Liver (tissue), 9 donors: ENCODE results near the gene GSK3A. TPM values are rescaled to one million over a fixed set of nuclear protein-coding genes. Genes with fewer than 3 reads are reported as not detected.
"Not testable (repeated sequence)": the region's sequence is repeated elsewhere in the genome, so short reads cannot be mapped to it uniquely, and the experiment has no call there.

Source experiments
- DNase-seq: peaks from one replicate; pipeline ENCODE4 v3.0.0-alpha.2; 2017; ENCODE audit warnings: low spot score
- H3K27ac ChIP-seq, 2 donors: one replicate each; pipeline ENCODE4 v1.7.0; 2013; ENCODE audit warnings: inconsistent platforms in 2 of 2, low read length in 2 of 2, control low read depth in 1 of 2, low read depth in 1 of 2, mild to moderate bottlenecking in 1 of 2
- H3K27me3 ChIP-seq, 4 donors: one replicate each; pipeline versions ENCODE4 v1.6.1 to v1.7.0; 2013; ENCODE audit warnings: low read length in 3 of 4, inconsistent platforms in 1 of 4, mild to moderate bottlenecking in 1 of 4, moderate library complexity in 1 of 4; ENCODE audit not compliant: control insufficient read depth in 4 of 4, insufficient read depth in 4 of 4
- H3K36me3 ChIP-seq, 4 donors: one replicate each; pipeline versions ENCODE4 v1.6.1 to v1.7.0; 2013; ENCODE audit warnings: low read length in 3 of 4, mild to moderate bottlenecking in 3 of 4, low read depth in 1 of 4, moderate library complexity in 1 of 4; ENCODE audit not compliant: control insufficient read depth in 4 of 4, insufficient read depth in 3 of 4
- H3K4me1 ChIP-seq, 4 donors: one replicate each; pipeline versions ENCODE4 v1.6.1 to v1.7.0; 2013; ENCODE audit warnings: low read length in 3 of 4, mild to moderate bottlenecking in 3 of 4, moderate library complexity in 1 of 4; ENCODE audit not compliant: control insufficient read depth in 4 of 4, insufficient read depth in 4 of 4
- H3K4me3 ChIP-seq, 3 donors: one replicate each; pipeline versions ENCODE4 v1.6.1 to v1.7.0; 2013; ENCODE audit warnings: low read length in 3 of 3, control low read depth in 1 of 3, low read depth in 1 of 3, mild to moderate bottlenecking in 1 of 3
- H3K9ac ChIP-seq, 2 donors: one replicate each; pipeline ENCODE4 v1.7.0; 2013; ENCODE audit warnings: low read length in 2 of 2, mild to moderate bottlenecking in 2 of 2, moderate library complexity in 2 of 2, control low read depth in 1 of 2, low read depth in 1 of 2
- H3K9me3 ChIP-seq, 4 donors: one replicate each; pipeline versions ENCODE4 v1.6.1 to v1.7.0; 2013; ENCODE audit warnings: low read length in 3 of 4; ENCODE audit not compliant: control insufficient read depth in 4 of 4
- FOXA2 ChIP-seq: IDR thresholded peaks from 2 replicates; pipeline ENCODE4 v1.6.1; 2016; ENCODE audit warnings: antibody characterized with exemption
- GABPA ChIP-seq, 2 donors: IDR thresholded peaks in 1 of 2; conservative IDR thresholded peaks in 1 of 2; 2 replicates each; pipeline ENCODE4 v1.6.1; 2016; ENCODE audit warnings: antibody characterized with exemption in 2 of 2, mild to moderate bottlenecking in 1 of 2, moderate library complexity in 1 of 2
- HNF4G ChIP-seq: IDR thresholded peaks from 2 replicates; pipeline ENCODE4 v1.6.1; 2016; ENCODE audit warnings: antibody characterized with exemption
- NR2F2 ChIP-seq: IDR thresholded peaks from 2 replicates; pipeline ENCODE4 v1.6.1; 2016; ENCODE audit warnings: antibody characterized with exemption
- RAD21 ChIP-seq, 2 donors: IDR thresholded peaks; 2 replicates each; pipeline ENCODE4 v1.6.1; 2016; ENCODE audit warnings: antibody characterized with exemption in 2 of 2, mild to moderate bottlenecking in 2 of 2
- WGBS: extraction: QIAGEN DNeasy Blood & Tissue Kit; methylation state at CpG from one replicate; pipeline ENCODE4 v1.1.7; 2013; 5-methylcytosine and 5-hydroxymethylcytosine counted together
- polyA plus RNA-seq, 2 donors: library from polyadenylated mRNA; stranded (reverse) in 1 of 2; unstranded in 1 of 2; fragments of 200-250 nt in 1 of 2; fragments of >200 nt in 1 of 2; fragmentation: Nextera tagmentation in 1 of 2; extraction: Ambion mirVana in 1 of 2; gene quantifications; one replicate each; pipeline versions ENCODE4 v1.2.1 to v1.2.3, GENCODE V29; 2013 to 2015
- total RNA-seq, 2 donors: library from RNA; depleted of rRNA; stranded (reverse); fragments of >200 nt; gene quantifications; one replicate each; pipeline ENCODE4 v1.2.3, GENCODE V29; 2014
- TF ChIP-seq, protein P1 (sequence below): IDR thresholded peaks from 2 replicates; pipeline ENCODE4 v1.6.1; 2016; ENCODE audit warnings: antibody characterized with exemption, mild to moderate bottlenecking
- TF ChIP-seq, protein P2 (sequence below): fragments of 150-350 bp; IDR thresholded peaks from 2 replicates; pipeline ENCODE4 v1.5.1; 2017; ENCODE audit warnings: improper control_type of control experiment, low read depth, low read length; ENCODE audit not compliant: missing input control
- TF ChIP-seq, protein P3 (sequence below): IDR thresholded peaks from 2 replicates; pipeline ENCODE4 v1.6.1; 2016; ENCODE audit warnings: antibody characterized with exemption
- donor health status: healthy.
- donor health status: healthy.
- donor health status: healthy.
- donor health status: healthy.
- donor health status: healthy.

Gene GSK3A
- total and polyA plus RNA-seq, 4 donors, result 5.9 to 23.1 (median 13.0) TPM

DNA sequence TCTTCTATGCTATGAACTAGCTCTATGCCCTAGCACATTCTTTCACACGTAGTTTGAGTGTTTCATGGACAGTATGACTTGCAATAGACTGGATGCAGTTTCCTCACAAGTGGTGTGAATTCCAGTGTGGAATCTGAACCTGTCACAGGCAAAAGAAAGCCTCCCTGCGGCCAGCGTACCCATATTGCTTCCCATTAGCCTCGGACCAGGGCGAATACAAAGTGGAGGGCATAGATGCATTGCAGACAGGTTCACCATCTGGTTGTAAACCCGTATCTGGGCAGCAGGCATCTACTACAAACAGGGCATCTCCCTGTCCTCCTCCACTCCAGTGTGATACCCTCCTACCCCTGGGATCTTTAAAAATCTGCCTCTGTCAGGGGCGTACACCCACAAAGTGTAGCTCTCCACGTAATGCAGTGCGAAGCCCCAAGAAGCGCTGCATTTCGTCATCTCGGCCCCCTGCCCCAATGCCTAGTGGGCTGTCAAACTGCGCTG is 25.3 kb upstream of the GSK3A start:
- Histone ChIP-seq H3K36me3 (peaks cover 0 to 6% (median 2%) of the 10 kb centered on the region in 4 donors), H3K9me3 (no peaks in the 10 kb centered on the region), H3K9ac (peak overlapping the region; percentile 82 to 100), H3K4me3 (peak overlapping the region; percentile 17 to 33 (median 29)), H3K27ac (peak overlapping the region; percentile 79 to 99), H3K4me1 (peaks cover 5 to 19% (median 11%) of the 10 kb centered on the region in 4 donors), H3K27me3 (no peaks in the 10 kb centered on the region)
- WGBS, result 10% methylated on average over 13 of the region's 13 CpGs
- no peak for TF ChIP-seq NR2F2
- DNase-seq, result no peak

DNA sequence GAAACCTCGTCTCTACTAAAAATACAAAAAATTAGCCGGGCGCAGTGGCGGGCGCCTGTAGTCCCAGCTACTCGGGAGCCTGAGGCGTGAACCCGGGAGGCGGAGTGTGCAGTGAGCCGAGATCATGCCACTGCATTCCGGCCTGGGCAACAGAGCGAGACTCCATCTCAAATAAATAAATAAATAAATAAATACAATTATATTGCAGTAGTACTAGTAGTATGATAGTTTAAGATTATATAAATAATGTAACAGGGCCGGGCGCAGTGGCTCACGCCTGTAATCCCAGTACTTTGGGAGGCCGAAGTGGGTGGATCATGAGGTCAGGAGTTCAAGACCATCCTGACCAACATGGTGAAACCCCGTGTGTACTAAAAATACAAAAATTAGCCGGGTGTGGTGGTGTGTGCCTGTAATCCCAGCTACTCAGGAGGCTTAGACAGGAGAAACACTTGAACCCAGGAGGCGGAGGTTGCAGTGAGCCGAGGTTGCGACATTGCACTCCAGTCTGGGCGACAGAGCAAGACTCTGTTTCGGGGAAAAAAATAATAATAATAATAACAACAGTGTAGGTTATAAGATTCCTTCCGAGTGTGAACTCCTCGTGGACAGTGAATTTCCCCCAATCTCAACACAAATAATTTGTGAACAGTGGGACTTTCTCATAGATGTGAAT is 24.7 kb upstream of the GSK3A start:
- H3K36me3 ChIP-seq, H3K27me3 ChIP-seq, H3K4me3 ChIP-seq, H3K9me3 ChIP-seq, DNase-seq: not testable (repeated sequence)
- peaks cover 5 to 19% (median 11%) of the 10 kb centered on the region in 4 donors for H3K4me1 ChIP-seq
- WGBS, result 93% methylated on average over 25 of the region's 25 CpGs
- H3K9ac ChIP-seq, result peak overlapping the region in 1 of 2 donors; percentile 100
- peak overlapping the region in 1 of 2 donors; percentile 99 for H3K27ac ChIP-seq

DNA sequence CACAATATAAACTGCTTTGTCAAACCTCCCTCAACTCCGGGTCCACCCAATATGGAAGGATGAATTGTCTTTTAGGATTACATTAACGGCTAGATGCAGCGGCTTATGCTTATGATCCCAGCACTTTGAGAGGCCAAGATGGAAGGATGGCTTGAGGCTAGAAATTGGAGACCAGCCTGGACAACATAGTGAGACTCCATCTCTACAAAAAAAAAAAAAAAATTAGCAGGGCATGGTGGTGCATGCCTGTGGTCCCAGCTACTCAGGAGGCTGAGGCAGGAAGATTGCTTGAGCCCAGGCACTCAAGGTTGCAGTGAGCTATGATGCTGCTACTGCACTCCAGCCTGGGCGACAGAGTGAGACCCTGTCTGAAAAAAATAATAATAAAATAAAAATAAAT is 23.7 kb upstream of the GSK3A start:
- not testable (repeated sequence) for H3K9me3 ChIP-seq, H3K27me3 ChIP-seq, DNase-seq, H3K36me3 ChIP-seq, H3K27ac ChIP-seq, H3K9ac ChIP-seq, H3K4me3 ChIP-seq
- peaks cover 1 to 13% (median 6%) of the 10 kb centered on the region in 4 donors for H3K4me1 ChIP-seq
- 93% methylated on average over 4 of the region's 4 CpGs for WGBS

DNA sequence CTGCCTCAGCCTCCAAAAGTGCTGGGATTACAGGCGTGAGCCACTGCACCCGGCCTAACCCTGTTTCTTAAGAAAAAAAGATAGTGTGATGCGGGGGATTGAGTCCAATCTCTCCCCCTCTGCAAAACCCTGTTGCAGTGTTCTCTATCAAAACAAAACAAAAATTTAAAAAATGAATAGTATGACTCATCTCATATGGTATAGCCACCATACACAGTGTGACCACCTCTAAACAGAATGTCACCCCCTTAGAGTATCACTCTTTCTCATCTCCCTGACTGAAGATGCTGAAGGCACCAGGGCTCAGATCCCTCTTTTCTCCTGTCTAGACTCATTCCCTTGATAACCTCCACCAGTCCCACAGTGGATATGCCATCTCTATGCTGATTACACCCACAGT is 19.4 kb upstream of the GSK3A start:
- no peak for DNase-seq
- 95% methylated on average over 3 of the region's 3 CpGs for WGBS
- TF ChIP-seq RAD21 (IDR thresholded peaks at IDR 0.05), result no peak
- TF ChIP-seq GABPA (IDR thresholded peaks at IDR 0.05 in 1 of 2, conservative IDR thresholded peaks at IDR 0.05 in 1 of 2), result no peak
- no peak for TF ChIP-seq FOXA2
- TF ChIP-seq, protein P1, sequence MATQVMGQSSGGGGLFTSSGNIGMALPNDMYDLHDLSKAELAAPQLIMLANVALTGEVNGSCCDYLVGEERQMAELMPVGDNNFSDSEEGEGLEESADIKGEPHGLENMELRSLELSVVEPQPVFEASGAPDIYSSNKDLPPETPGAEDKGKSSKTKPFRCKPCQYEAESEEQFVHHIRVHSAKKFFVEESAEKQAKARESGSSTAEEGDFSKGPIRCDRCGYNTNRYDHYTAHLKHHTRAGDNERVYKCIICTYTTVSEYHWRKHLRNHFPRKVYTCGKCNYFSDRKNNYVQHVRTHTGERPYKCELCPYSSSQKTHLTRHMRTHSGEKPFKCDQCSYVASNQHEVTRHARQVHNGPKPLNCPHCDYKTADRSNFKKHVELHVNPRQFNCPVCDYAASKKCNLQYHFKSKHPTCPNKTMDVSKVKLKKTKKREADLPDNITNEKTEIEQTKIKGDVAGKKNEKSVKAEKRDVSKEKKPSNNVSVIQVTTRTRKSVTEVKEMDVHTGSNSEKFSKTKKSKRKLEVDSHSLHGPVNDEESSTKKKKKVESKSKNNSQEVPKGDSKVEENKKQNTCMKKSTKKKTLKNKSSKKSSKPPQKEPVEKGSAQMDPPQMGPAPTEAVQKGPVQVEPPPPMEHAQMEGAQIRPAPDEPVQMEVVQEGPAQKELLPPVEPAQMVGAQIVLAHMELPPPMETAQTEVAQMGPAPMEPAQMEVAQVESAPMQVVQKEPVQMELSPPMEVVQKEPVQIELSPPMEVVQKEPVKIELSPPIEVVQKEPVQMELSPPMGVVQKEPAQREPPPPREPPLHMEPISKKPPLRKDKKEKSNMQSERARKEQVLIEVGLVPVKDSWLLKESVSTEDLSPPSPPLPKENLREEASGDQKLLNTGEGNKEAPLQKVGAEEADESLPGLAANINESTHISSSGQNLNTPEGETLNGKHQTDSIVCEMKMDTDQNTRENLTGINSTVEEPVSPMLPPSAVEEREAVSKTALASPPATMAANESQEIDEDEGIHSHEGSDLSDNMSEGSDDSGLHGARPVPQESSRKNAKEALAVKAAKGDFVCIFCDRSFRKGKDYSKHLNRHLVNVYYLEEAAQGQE, result no peak
- TF ChIP-seq, protein P2, sequence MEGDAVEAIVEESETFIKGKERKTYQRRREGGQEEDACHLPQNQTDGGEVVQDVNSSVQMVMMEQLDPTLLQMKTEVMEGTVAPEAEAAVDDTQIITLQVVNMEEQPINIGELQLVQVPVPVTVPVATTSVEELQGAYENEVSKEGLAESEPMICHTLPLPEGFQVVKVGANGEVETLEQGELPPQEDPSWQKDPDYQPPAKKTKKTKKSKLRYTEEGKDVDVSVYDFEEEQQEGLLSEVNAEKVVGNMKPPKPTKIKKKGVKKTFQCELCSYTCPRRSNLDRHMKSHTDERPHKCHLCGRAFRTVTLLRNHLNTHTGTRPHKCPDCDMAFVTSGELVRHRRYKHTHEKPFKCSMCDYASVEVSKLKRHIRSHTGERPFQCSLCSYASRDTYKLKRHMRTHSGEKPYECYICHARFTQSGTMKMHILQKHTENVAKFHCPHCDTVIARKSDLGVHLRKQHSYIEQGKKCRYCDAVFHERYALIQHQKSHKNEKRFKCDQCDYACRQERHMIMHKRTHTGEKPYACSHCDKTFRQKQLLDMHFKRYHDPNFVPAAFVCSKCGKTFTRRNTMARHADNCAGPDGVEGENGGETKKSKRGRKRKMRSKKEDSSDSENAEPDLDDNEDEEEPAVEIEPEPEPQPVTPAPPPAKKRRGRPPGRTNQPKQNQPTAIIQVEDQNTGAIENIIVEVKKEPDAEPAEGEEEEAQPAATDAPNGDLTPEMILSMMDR, result no peak
- TF ChIP-seq HNF4G, result no peak
- TF ChIP-seq, protein P3, sequence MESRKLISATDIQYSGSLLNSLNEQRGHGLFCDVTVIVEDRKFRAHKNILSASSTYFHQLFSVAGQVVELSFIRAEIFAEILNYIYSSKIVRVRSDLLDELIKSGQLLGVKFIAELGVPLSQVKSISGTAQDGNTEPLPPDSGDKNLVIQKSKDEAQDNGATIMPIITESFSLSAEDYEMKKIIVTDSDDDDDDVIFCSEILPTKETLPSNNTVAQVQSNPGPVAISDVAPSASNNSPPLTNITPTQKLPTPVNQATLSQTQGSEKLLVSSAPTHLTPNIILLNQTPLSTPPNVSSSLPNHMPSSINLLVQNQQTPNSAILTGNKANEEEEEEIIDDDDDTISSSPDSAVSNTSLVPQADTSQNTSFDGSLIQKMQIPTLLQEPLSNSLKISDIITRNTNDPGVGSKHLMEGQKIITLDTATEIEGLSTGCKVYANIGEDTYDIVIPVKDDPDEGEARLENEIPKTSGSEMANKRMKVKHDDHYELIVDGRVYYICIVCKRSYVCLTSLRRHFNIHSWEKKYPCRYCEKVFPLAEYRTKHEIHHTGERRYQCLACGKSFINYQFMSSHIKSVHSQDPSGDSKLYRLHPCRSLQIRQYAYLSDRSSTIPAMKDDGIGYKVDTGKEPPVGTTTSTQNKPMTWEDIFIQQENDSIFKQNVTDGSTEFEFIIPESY, result no peak
- Histone ChIP-seq H3K27me3 (no peaks in the 10 kb centered on the region), H3K9me3 (no peaks in the 10 kb centered on the region), H3K4me3 (no peak overlapping the region), H3K36me3 (no peaks in the 10 kb centered on the region), H3K27ac (no peak overlapping the region), H3K4me1 (no peaks in the 10 kb centered on the region), H3K9ac (no peak overlapping the region)

DNA sequence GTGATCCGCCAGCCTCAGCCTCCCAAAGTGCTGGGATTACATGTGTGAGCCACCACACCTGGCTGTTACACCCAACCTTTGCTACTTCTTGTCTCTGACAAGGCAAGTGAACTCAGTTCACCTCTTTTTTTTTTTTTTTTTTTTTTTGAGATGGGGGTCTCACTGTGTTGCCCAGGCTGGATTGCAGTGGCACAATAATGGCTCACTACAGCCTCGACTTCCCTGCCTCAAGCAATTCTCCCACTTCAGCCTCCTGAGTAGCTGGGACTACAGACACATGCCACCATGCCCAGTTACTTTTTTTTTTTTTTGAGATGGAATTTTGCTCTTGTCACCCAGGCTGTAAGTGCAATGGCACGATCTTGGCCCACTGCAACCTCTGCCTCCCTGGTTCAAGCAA is 15.4 kb upstream of the GSK3A start:
- not testable (repeated sequence) for H3K9ac ChIP-seq, DNase-seq, H3K27me3 ChIP-seq, H3K27ac ChIP-seq, H3K36me3 ChIP-seq, H3K9me3 ChIP-seq, H3K4me3 ChIP-seq
- WGBS, result 85% methylated on average over 3 of the region's 3 CpGs
- peaks cover 0 to 15% (median 10%) of the 10 kb centered on the region in 4 donors for H3K4me1 ChIP-seq
